ENCODE measurements around the gene SHB. TPM values are rescaled to one million over a fixed set of nuclear protein-coding genes. Genes with fewer than 3 reads are reported as not detected.

The SHB gene
- total RNA-seq, 4 donors from 2014 or later, result 18.4 to 27.5 (median 22.0) TPM

DNA sequence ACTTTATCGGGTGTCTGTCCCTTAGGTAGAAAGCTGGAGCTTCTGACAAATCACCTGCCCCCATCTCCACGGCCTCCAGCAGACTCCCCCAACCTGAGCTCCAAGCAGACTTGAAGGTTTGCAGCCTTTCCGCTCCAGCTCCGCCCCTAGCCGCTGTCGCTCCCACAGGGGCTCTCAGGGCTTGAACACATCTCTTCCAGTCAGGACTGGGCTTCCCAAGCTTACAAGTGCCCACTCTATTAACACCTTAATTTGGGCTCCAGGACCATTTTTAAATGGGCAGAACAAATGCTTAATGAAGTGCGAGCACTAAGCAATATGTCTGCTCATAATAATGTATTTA, 147.9 kb downstream of the SHB start:
- intact Hi-C loops (cut with DNase I), result no loop called here
- 91 to 95% methylated on average over 7 of the region's 7 CpGs for WGBS, 2 donors

DNA sequence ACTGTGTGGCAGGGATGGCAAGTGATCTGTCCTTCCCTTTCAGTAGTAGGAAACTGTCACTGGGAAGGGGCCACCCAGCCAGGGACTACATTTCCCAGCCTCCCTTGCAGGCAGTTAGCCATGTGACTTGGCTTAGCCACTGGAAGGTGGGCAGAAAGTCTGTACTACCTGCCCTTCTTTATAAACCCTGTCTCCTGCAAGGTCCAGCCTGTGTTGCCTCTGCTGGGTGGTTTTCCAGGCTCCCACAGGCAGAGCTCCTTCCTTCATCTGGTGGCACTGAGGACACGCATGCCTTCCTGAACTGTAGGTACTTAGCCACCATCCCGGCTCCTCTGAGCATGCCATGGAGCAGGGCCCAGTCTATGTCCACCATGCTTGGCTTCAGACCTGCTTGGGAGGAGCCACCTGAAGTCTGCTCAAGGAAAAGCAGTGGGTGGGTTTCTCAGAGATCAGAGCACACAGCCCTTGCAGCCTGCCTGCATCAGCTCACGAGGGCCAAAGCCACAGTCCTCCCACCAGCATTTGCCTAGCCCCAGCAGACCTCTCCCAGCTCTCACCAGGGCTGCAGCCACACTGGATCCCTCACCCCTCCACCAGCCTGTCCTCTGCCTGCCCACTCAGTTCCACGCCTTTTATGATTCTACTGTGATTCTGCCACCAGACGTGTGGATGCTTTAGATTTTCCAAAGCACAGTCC, 148.4 kb downstream of the SHB start:
- Histone ChIP-seq H3K27ac (no peak overlapping the region), H3K36me3 (no peaks in the 10 kb centered on the region), H3K9me3 (no peaks in the 10 kb centered on the region), H3K27me3 (no peaks in the 10 kb centered on the region), H3K4me3 (replicated peaks in 1 of 3) (no peak overlapping the region), H3K4me1 (peaks cover 12 to 20% of the 10 kb centered on the region in 2 donors)
- 96 to 98% methylated on average over 4 of the region's 5 CpGs for WGBS, 2 donors
- TF ChIP-seq CTCF (IDR thresholded peaks at IDR 0.05) (no peak), POLR2A (IDR thresholded peaks at IDR 0.05) (no peak)
- DNase-seq, result peak in 1 of 2 donors; percentile 20
- intact Hi-C loops (cut with DNase I), result no loop called here

More for the DNA sequence above, 147.9 kb downstream of the SHB start:
- TF ChIP-seq CTCF (IDR thresholded peaks at IDR 0.05), result no peak
- TF ChIP-seq POLR2A (IDR thresholded peaks at IDR 0.05), result no peak
- H3K27ac ChIP-seq, result no peak overlapping the region
- peaks cover 12 to 26% of the 10 kb centered on the region in 2 donors for H3K4me1 ChIP-seq
- no peak overlapping the region for H3K4me3 ChIP-seq (replicated peaks in 1 of 3)
- DNase-seq, result no peak
- no peaks in the 10 kb centered on the region for H3K36me3 ChIP-seq
- no peaks in the 10 kb centered on the region for H3K9me3 ChIP-seq
- H3K27me3 ChIP-seq, result no peaks in the 10 kb centered on the region

DNA sequence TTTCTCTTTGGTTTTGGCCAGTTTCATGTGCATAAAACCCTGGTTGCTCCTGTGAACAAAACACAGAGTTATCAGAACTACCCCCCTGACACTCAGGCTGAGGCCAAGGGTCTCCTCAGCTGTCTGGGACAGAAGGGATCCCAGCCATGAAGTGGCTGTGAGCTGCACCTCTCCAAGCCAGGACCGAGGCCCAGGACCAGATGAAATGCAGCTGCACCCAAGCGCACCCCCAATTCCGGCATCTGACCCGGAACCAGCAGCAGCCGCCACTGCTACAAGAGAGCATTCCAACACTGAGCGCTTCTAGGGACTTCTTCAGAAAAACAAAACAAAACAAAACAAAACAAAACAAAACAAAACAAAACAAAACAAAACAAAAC, 149.1 kb downstream of the SHB start:
- H3K27me3 ChIP-seq, result no peaks in the 10 kb centered on the region
- H3K27ac ChIP-seq, result no peak overlapping the region
- 88 to 94% methylated on average over 6 of the region's 6 CpGs for WGBS, 2 donors
- no peaks in the 10 kb centered on the region for H3K36me3 ChIP-seq
- no peak overlapping the region for H3K4me3 ChIP-seq (replicated peaks in 1 of 3)
- H3K9me3 ChIP-seq, result no peaks in the 10 kb centered on the region
- intact Hi-C loops (cut with DNase I), result loop anchor here (5.0 kb wide), 1 partner anchor 172 kb away; no protein-coding TSS in a partner anchor
- TF ChIP-seq CTCF (IDR thresholded peaks at IDR 0.05) (no peak), POLR2A (IDR thresholded peaks at IDR 0.05) (no peak)
- peaks cover 16 to 20% of the 10 kb centered on the region in 2 donors for H3K4me1 ChIP-seq
- no peak for DNase-seq

GRCh38 chr9:37919246-37919955, 149.6 kb downstream of the SHB start:
- WGBS, 2 donors, result 89% methylated on average over 16 of the region's 16 CpGs
- Histone ChIP-seq H3K4me3 (replicated peaks in 1 of 3) (no peak overlapping the region), H3K27ac (no peak overlapping the region), H3K27me3 (no peaks in the 10 kb centered on the region), H3K4me1 (peaks cover 16 to 22% of the 10 kb centered on the region in 2 donors), H3K36me3 (no peaks in the 10 kb centered on the region), H3K9me3 (no peaks in the 10 kb centered on the region)
- TF ChIP-seq CTCF (IDR thresholded peaks at IDR 0.05) (no peak), POLR2A (IDR thresholded peaks at IDR 0.05) (no peak)
- no peak for DNase-seq
- intact Hi-C loops (cut with DNase I), result loop anchor here (5.0 kb wide), 1 partner anchor 173 kb away; no protein-coding TSS in a partner anchor

DNA sequence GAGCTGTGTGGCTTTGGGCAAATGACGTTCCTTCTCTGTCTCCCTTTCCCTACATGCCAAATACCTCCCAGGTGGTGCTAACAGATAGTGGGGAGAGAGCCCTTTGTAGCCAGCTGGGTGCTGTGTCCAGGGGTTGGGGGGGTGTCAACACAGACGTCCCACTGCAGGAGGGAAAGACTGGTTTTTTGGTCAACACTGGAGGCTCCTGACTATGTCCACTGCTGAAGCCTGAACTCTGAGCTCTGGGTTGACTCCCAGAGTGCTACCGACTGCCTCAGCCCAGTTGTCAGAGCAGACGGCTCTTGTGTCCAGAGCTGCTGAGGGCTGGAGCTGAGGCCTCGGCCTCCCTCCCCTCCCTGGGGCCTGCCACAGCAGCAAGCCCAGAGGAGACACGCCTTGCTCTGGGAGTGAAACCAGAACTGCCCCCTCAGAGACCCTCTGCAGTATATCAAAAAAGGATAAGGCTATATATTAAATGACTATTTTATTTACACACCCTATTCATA, 150.3 kb downstream of the SHB start:
- Histone ChIP-seq H3K36me3 (no peaks in the 10 kb centered on the region), H3K27me3 (no peaks in the 10 kb centered on the region), H3K4me3 (replicated peaks in 1 of 3) (no peak overlapping the region), H3K27ac (no peak overlapping the region), H3K9me3 (no peaks in the 10 kb centered on the region), H3K4me1 (peaks cover 16 to 22% of the 10 kb centered on the region in 2 donors)
- DNase-seq, result no peak
- intact Hi-C loops (cut with DNase I), result loop anchor here (5.0 kb wide), 1 partner anchor 174 kb away; no protein-coding TSS in a partner anchor
- TF ChIP-seq POLR2A (IDR thresholded peaks at IDR 0.05) (no peak), CTCF (IDR thresholded peaks at IDR 0.05) (no peak)
- WGBS, 2 donors, result 91 to 93% methylated on average over 4 to 6 of the region's 6 CpGs

Measured in thyroid gland (tissue), 4 donors.